Urinary bladder (tissue), 4 donors: ENCODE results near the gene CDHR5. TPM values are rescaled to one million over a fixed set of nuclear protein-coding genes. Genes with fewer than 3 reads are reported as not detected.
"Not testable (repeated sequence)": the region's sequence is repeated elsewhere in the genome, so short reads cannot be mapped to it uniquely, and the experiment has no call there.

Experiments
- DNase-seq: peaks from one replicate; pipeline ENCODE4 v3.0.0-alpha.2; 2015; ENCODE audit errors: extremely low spot score
- H3K27ac ChIP-seq: one replicate; pipeline ENCODE4 v1.5.1; 2013; ENCODE audit warnings: low read depth, mild to moderate bottlenecking, moderate library complexity
- H3K36me3 ChIP-seq: one replicate; pipeline ENCODE4 v1.6.1; 2013; ENCODE audit warnings: mild to moderate bottlenecking, moderate library complexity; ENCODE audit not compliant: insufficient read depth
- H3K4me1 ChIP-seq: one replicate; pipeline ENCODE4 v1.6.1; 2013; ENCODE audit warnings: mild to moderate bottlenecking, moderate library complexity; ENCODE audit not compliant: insufficient read depth
- H3K4me3 ChIP-seq: one replicate; pipeline ENCODE4 v1.5.1; 2013; ENCODE audit warnings: low read depth, low read length
- WGBS: extraction: QIAGEN DNeasy Blood & Tissue Kit; methylation state at CpG from one replicate; pipeline ENCODE4 v1.1.7; 2013; 5-methylcytosine and 5-hydroxymethylcytosine counted together
- polyA plus RNA-seq: library from polyadenylated mRNA; stranded (reverse); fragments of 200-250 nt; gene quantifications from one replicate; pipeline ENCODE4 v1.2.3, GENCODE V29; 2013
- small RNA-seq: library from RNA; depleted of rRNA; stranded (forward); fragments of <200 nt; gene quantifications from one replicate; pipeline ENCODE3, GENCODE V24; 2014
- total RNA-seq: library from RNA; depleted of rRNA; stranded (reverse); fragments of >200 nt; gene quantifications from one replicate; pipeline ENCODE4 v1.2.3, GENCODE V29; 2014
- donor health status: healthy with polysubstance abuse.
- donor health status: healthy.

The CDHR5 gene
- total and polyA plus RNA-seq, 2 donors, result 0.05 TPM; not detected in 1

- no peak for DNase-seq
- Histone ChIP-seq H3K27ac (no peak overlapping the region), H3K4me3 (peak overlapping the region; percentile 48), H3K36me3 (no peaks in the 10 kb centered on the region), H3K4me1 (peaks cover 3% of the 10 kb centered on the region)
- WGBS, result 28% methylated on average over 25 of the region's 25 CpGs
These were observed 50.0 kb downstream of the CDHR5 start for GRCh38 chr11:574632-575312.

GRCh38 chr11:574031-574570 is 50.7 kb downstream of the CDHR5 start:
- peak; percentile 28 for DNase-seq
- not testable (repeated sequence) for H3K27ac ChIP-seq, H3K4me3 ChIP-seq, H3K36me3 ChIP-seq, H3K4me1 ChIP-seq
- WGBS, result 64% methylated on average over 14 of the region's 14 CpGs

DNA sequence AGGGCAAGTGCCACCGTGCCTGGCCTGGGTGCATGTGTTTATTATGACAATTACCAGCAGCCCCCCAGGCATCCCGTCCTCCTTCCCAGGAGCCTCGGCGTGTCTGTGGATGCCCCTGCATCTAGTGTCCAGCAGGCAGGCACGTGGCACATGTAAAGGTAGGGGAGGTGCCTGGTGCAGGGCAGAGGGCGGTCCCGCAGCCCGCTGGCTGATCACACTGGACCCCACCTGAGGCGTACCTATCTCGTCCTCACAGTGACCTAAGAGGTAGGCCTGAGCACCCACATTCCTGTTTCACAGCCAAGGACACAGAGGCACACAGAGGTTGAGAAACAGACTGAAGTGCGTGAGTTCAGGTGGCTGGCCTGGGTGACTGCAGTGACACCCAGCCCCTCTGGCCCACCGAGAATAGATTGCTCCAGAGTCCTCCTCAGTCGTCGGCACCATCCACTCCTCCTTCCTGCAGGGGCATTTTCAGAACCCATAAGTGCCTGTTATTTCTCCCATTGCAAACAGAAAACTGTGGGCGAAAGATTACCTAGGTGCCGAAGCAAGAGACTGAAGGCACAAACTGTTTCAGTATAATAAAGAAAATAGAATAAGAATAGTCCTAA is 51.5 kb downstream of the CDHR5 start:
- WGBS, result 94% methylated on average over 16 of the region's 16 CpGs
- Histone ChIP-seq H3K4me3 (no peak overlapping the region), H3K4me1 (peaks cover 3% of the 10 kb centered on the region), H3K36me3 (no peaks in the 10 kb centered on the region), H3K27ac (no peak overlapping the region)
- no peak for DNase-seq

DNA sequence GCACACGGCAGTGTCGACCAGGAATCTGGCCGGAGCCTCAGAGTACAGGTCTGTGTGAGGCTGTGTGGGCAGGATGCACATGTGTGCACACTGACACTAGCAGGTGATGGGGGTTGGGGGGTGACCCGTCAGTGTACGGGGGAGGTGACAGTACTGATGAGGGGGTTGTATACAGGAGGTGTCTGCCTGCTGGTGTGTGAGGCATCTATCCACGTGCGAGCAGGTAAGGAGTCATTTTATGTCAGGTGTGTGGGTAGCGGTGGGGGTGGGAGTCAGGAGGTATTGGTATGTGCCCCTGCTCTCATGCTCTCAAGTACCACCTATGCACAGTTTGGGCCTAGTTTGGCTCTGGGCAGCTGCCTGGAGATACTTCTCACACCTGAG is 53.0 kb downstream of the CDHR5 start:
- Histone ChIP-seq H3K4me3 (no peak overlapping the region), H3K36me3 (no peaks in the 10 kb centered on the region), H3K27ac (no peak overlapping the region), H3K4me1 (peaks cover 2% of the 10 kb centered on the region)
- WGBS, result 72% methylated on average over 8 of the region's 8 CpGs
- DNase-seq, result no peak

DNA sequence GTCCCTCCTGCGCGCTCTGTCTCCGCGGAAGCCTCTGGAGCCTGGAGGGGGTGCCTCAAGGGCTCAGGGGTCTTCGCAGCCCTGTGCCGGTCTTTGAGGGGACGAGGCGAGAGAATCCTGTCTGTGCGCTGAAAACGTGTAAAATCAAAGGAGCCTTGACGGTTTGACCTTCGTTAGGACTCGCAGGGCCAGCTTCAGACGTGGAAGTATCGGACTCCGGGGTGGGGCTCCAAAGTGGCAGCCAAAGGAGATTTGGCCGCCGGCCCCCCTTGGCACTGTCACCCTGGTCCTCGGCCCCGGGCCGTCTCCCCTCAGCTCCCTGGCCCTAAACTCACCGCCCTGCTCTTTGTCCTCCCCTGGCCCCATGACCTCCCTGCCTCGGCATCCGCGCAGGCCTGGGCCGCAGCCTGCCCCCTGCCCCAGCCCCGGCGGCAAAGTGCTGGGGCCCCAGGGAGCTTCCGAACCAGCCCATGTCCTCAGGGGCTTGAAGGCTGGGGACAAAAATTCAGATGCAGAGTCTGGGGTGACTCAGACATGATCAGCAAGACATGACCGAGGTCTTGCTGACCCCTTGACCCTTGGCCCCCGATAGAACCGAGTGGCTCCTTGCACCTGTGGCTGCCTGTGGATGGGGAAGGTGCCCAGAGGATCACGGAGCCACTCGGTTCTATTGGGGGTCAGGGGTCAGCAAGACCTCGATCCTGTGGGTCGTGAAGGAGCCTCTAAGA is 55.4 kb downstream of the CDHR5 start:
- peak overlapping the region; percentile 80 for H3K27ac ChIP-seq
- peak overlapping the region; percentile 66 for H3K4me3 ChIP-seq
- H3K4me1 ChIP-seq, result peaks cover under 1% of the 10 kb centered on the region
- no peak for DNase-seq
- 39% methylated on average over 36 of the region's 36 CpGs for WGBS
- no peaks in the 10 kb centered on the region for H3K36me3 ChIP-seq

- Histone ChIP-seq H3K27ac (peak overlapping the region; percentile 80), H3K4me3 (peak overlapping the region; percentile 66), H3K36me3 (no peaks in the 10 kb centered on the region), H3K4me1 (no peaks in the 10 kb centered on the region)
- WGBS, result 1% methylated on average over 123 of the region's 123 CpGs
- DNase-seq, result peak; percentile 74
These were observed 56.2 kb downstream of the CDHR5 start for GRCh38 chr11:568306-569157.

DNA sequence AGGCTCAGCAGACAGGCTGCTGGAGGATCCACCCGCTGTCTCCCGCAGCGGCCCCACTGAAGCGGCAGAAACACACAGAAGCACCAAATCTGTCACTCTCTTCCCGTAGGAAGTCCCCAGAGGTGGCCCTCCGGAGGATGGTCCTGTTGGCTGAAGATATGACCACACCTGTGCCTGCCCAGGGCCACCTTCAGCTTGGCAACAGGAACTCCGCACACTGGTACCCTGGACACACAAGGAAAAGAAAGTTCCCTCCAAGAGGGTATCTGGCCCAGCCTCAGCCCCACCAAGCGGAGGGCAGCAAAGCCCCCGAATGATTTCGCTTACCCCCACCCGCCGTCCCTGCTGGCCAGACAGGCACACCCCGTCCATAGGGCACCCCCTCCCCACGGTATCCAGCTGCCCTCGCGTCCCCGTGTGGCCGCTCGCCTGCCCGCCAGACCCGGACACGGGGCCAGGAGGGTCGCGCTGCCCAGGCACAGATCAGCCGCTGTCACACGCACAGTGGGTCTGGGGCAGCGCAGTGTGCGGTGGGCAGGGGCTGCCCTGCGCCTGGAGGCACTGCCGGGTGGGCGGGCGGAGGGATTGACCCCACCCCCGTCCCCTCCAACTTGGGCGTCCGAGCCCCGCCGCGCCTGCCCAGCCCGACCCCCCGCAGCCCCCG is 57.0 kb downstream of the CDHR5 start:
- no peaks in the 10 kb centered on the region for H3K36me3 ChIP-seq
- WGBS, result 22% methylated on average over 41 of the region's 41 CpGs
- no peaks in the 10 kb centered on the region for H3K4me1 ChIP-seq
- H3K4me3 ChIP-seq, result peak overlapping the region; percentile 66
- peak overlapping the region; percentile 71 for H3K27ac ChIP-seq
- DNase-seq, result no peak

- no peaks in the 10 kb centered on the region for H3K4me1 ChIP-seq
- H3K4me3 ChIP-seq, result no peak overlapping the region
- no peaks in the 10 kb centered on the region for H3K36me3 ChIP-seq
- H3K27ac ChIP-seq, result no peak overlapping the region
- DNase-seq, result no peak
- 90% methylated on average over 18 of the region's 18 CpGs for WGBS
These were observed 57.6 kb downstream of the CDHR5 start for GRCh38 chr11:567011-567628.

Small RNA genes within 50 kb of the gene (small RNA-seq; reads per million reads assigned to genes)
- 7.3 reads per million, percentile 93 among the genes with 10 or more reads in this experiment for gene MIR210

Other genes with a start within 250 kb of the CDHR5 start
- 5.2 TPM for gene PKP3, start 230.7 kb downstream of the CDHR5 start, total RNA-seq
- gene PKP3, start 230.7 kb downstream of the CDHR5 start, polyA plus RNA-seq, result 8.4 TPM
- 11.8 TPM for gene SIGIRR, start 210.0 kb downstream of the CDHR5 start, total RNA-seq
- 61.2 TPM for gene SIGIRR, start 210.0 kb downstream of the CDHR5 start, polyA plus RNA-seq
- 1.3 TPM for gene ANO9, start 182.9 kb downstream of the CDHR5 start, total RNA-seq
- gene ANO9, start 182.9 kb downstream of the CDHR5 start, polyA plus RNA-seq, result 5.1 TPM
- gene PTDSS2, start 174.7 kb downstream of the CDHR5 start, total RNA-seq, result 13.5 TPM
- 27.0 TPM for gene PTDSS2, start 174.7 kb downstream of the CDHR5 start, polyA plus RNA-seq
- gene RNH1, start 117.7 kb downstream of the CDHR5 start, total RNA-seq, result 71.5 TPM
- gene RNH1, start 117.7 kb downstream of the CDHR5 start, polyA plus RNA-seq, result 271 TPM
- gene HRAS, start 89.4 kb downstream of the CDHR5 start, total RNA-seq, result 8.7 TPM
- gene HRAS, start 89.4 kb downstream of the CDHR5 start, polyA plus RNA-seq, result 79.0 TPM
- gene LRRC56, start 87.4 kb downstream of the CDHR5 start, total RNA-seq, result 0.90 TPM
- gene LRRC56, start 87.4 kb downstream of the CDHR5 start, polyA plus RNA-seq, result 0.96 TPM
- gene LMNTD2, start 64.2 kb downstream of the CDHR5 start, total RNA-seq, result 0.37 TPM
- gene LMNTD2, start 64.2 kb downstream of the CDHR5 start, polyA plus RNA-seq, result 1.2 TPM
- 3.3 TPM for gene RASSF7, start 64.0 kb downstream of the CDHR5 start, total RNA-seq
- gene RASSF7, start 64.0 kb downstream of the CDHR5 start, polyA plus RNA-seq, result 13.8 TPM
- 16.5 TPM for gene PHRF1, start 48.5 kb downstream of the CDHR5 start, total RNA-seq
- gene PHRF1, start 48.5 kb downstream of the CDHR5 start, polyA plus RNA-seq, result 21.1 TPM
- gene IRF7, start 9.0 kb downstream of the CDHR5 start, total RNA-seq, result 9.8 TPM
- gene IRF7, start 9.0 kb downstream of the CDHR5 start, polyA plus RNA-seq, result 23.2 TPM
- gene SCT, start 2.2 kb upstream of the CDHR5 start, total RNA-seq, result not detected
- gene SCT, start 2.2 kb upstream of the CDHR5 start, polyA plus RNA-seq, result not detected
- gene DRD4, start 12.3 kb upstream of the CDHR5 start, total RNA-seq, result not detected
- gene DRD4, start 12.3 kb upstream of the CDHR5 start, polyA plus RNA-seq, result 0.39 TPM
- 14.9 TPM for gene DEAF1, start 70.3 kb upstream of the CDHR5 start, total RNA-seq
- gene DEAF1, start 70.3 kb upstream of the CDHR5 start, polyA plus RNA-seq, result 29.7 TPM
- gene TMEM80, start 70.9 kb upstream of the CDHR5 start, total RNA-seq, result 10.8 TPM
- 36.8 TPM for gene TMEM80, start 70.9 kb upstream of the CDHR5 start, polyA plus RNA-seq
- 12.4 TPM for gene EPS8L2, start 81.3 kb upstream of the CDHR5 start, total RNA-seq
- gene EPS8L2, start 81.3 kb upstream of the CDHR5 start, polyA plus RNA-seq, result 23.2 TPM
- gene TALDO1, start 122.5 kb upstream of the CDHR5 start, total RNA-seq, result 62.9 TPM
- 201 TPM for gene TALDO1, start 122.5 kb upstream of the CDHR5 start, polyA plus RNA-seq
- gene GATD1, start 152.5 kb upstream of the CDHR5 start, total RNA-seq, result 26.4 TPM
- 43.3 TPM for gene GATD1, start 152.5 kb upstream of the CDHR5 start, polyA plus RNA-seq
- not detected for gene CEND1, start 165.1 kb upstream of the CDHR5 start, total RNA-seq
- 1.4 TPM for gene CEND1, start 165.1 kb upstream of the CDHR5 start, polyA plus RNA-seq
- 7.5 TPM for gene SLC25A22, start 173.3 kb upstream of the CDHR5 start, total RNA-seq
- 17.1 TPM for gene SLC25A22, start 173.3 kb upstream of the CDHR5 start, polyA plus RNA-seq
- gene PIDD1, start 180.3 kb upstream of the CDHR5 start, total RNA-seq, result 7.2 TPM
- gene PIDD1, start 180.3 kb upstream of the CDHR5 start, polyA plus RNA-seq, result 12.4 TPM
- 189 TPM for gene RPLP2, start 185.0 kb upstream of the CDHR5 start, total RNA-seq
- gene RPLP2, start 185.0 kb upstream of the CDHR5 start, polyA plus RNA-seq, result 1,859 TPM
- 13.6 TPM for gene PNPLA2, start 194.0 kb upstream of the CDHR5 start, total RNA-seq
- 131 TPM for gene PNPLA2, start 194.0 kb upstream of the CDHR5 start, polyA plus RNA-seq
- gene CRACR2B, start 203.0 kb upstream of the CDHR5 start, total RNA-seq, result 5.9 TPM
- gene CRACR2B, start 203.0 kb upstream of the CDHR5 start, polyA plus RNA-seq, result 20.2 TPM
- gene CD151, start 208.0 kb upstream of the CDHR5 start, total RNA-seq, result 115 TPM
- gene CD151, start 208.0 kb upstream of the CDHR5 start, polyA plus RNA-seq, result 692 TPM
- gene POLR2L, start 217.6 kb upstream of the CDHR5 start, total RNA-seq, result 21.7 TPM
- 148 TPM for gene POLR2L, start 217.6 kb upstream of the CDHR5 start, polyA plus RNA-seq
- 39.4 TPM for gene TSPAN4, start 217.9 kb upstream of the CDHR5 start, total RNA-seq
- gene TSPAN4, start 217.9 kb upstream of the CDHR5 start, polyA plus RNA-seq, result 144 TPM